Stimulated activated naive B cell treated with anti-CD40 and anti-IgM and Interleukin-4, amounts not matched to agents 10 μg/mL and 1 μg/mL and 100 μg/mL, for 72 hours (primary cell): ENCODE measurements around the gene KCNJ18.
A peak's percentile ranks its signal among the peaks of the same experiment; 100 is the strongest.
"Not testable (repeated sequence)": the region's sequence is repeated elsewhere in the genome, so short reads cannot be mapped to it uniquely, and the experiment has no call there.

Experiments
- ATAC-seq, 2 donors: fragments of 150-1000 bp; cut with Tn5 transposase; replicated peaks; 2 replicates each; pipeline ENCODE4 v1.10.0; 2021; ENCODE audit warnings: moderate library complexity in 1 of 2
- DNase-seq: peaks from one replicate; pipeline ENCODE4 v3.0.0; 2021
- H3K27ac Mint-ChIP-seq: one replicate; pipeline ENCODE4 v1.8.0; 2022; ENCODE audit warnings: mild to moderate bottlenecking, mixed read lengths
- H3K27me3 Mint-ChIP-seq, 2 donors: one replicate each; pipeline ENCODE4 v1.8.0; 2022; ENCODE audit warnings: mixed read lengths in 2 of 2
- H3K36me3 Mint-ChIP-seq, 2 donors: one replicate each; pipeline ENCODE4 v1.8.0; 2022; ENCODE audit warnings: mixed read lengths in 2 of 2, mild to moderate bottlenecking in 1 of 2
- H3K4me1 Mint-ChIP-seq, 2 donors: one replicate each; pipeline ENCODE4 v1.8.0; 2022; ENCODE audit warnings: mixed read lengths in 2 of 2, mild to moderate bottlenecking in 1 of 2
- H3K4me3 Mint-ChIP-seq, 2 donors: one replicate each; pipeline ENCODE4 v1.8.0; 2022; ENCODE audit warnings: mild to moderate bottlenecking in 2 of 2, mixed read lengths in 2 of 2, moderate library complexity in 1 of 2
- H3K9me3 Mint-ChIP-seq, 2 donors: one replicate each; pipeline ENCODE4 v1.8.0; 2022; ENCODE audit warnings: mixed read lengths in 2 of 2, mild to moderate bottlenecking in 1 of 2

The KCNJ18 gene

GRCh38 chr17:21687136-21687953, 5.0 kb upstream of the KCNJ18 start:
- H3K4me3 Mint-ChIP-seq, result no peak overlapping the region
- H3K27me3 Mint-ChIP-seq, result no peaks in the 10 kb centered on the region
- no peaks in the 10 kb centered on the region for H3K4me1 Mint-ChIP-seq
- H3K27ac Mint-ChIP-seq, result no peak overlapping the region
- no peaks in the 10 kb centered on the region for H3K36me3 Mint-ChIP-seq
- ATAC-seq, result peak in 1 of 2 donors; percentile 28
- peaks cover 6 to 7% of the 10 kb centered on the region in 2 donors for H3K9me3 Mint-ChIP-seq
- DNase-seq, result no peak

- Mint-ChIP-seq H3K27ac (no peak overlapping the region), H3K4me3 (no peak overlapping the region), H3K4me1 (no peaks in the 10 kb centered on the region), H3K9me3 (peaks cover 6 to 7% of the 10 kb centered on the region in 2 donors), H3K36me3 (no peaks in the 10 kb centered on the region), H3K27me3 (no peaks in the 10 kb centered on the region)
- DNase-seq, result no peak
- no peak for ATAC-seq
These were observed 3.9 kb upstream of the KCNJ18 start for GRCh38 chr17:21688293-21688949.

DNA sequence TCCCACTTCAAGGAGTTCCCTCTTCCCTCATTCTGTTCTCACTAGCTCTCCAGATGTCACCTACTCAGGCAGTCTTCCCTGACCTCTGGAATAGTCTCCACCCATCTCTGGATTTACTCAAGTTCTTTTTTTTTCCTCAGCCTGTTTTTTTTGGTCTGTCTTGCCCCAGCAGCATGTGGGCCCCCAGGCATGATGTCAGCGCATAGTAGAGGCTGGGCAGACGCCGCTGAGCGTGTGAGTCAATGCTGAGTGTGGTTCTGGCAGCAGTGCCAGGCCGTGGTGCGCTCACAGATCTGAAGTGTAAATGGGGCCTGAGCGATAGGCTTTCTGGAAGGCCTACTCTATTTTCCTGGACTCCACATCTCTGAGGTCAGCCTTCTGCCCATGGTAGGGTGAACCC, 2.7 kb upstream of the KCNJ18 start:
- Mint-ChIP-seq H3K4me3 (no peak overlapping the region), H3K9me3 (peaks cover 8 to 10% of the 10 kb centered on the region in 2 donors), H3K27ac (no peak overlapping the region), H3K27me3 (no peaks in the 10 kb centered on the region), H3K36me3 (no peaks in the 10 kb centered on the region), H3K4me1 (no peaks in the 10 kb centered on the region)
- no peak for DNase-seq
- no peak for ATAC-seq

- not testable (repeated sequence) for ATAC-seq, H3K36me3 Mint-ChIP-seq, H3K4me1 Mint-ChIP-seq
These were observed 1.5 kb upstream of the KCNJ18 start for GRCh38 chr17:21690811-21691210.

DNA sequence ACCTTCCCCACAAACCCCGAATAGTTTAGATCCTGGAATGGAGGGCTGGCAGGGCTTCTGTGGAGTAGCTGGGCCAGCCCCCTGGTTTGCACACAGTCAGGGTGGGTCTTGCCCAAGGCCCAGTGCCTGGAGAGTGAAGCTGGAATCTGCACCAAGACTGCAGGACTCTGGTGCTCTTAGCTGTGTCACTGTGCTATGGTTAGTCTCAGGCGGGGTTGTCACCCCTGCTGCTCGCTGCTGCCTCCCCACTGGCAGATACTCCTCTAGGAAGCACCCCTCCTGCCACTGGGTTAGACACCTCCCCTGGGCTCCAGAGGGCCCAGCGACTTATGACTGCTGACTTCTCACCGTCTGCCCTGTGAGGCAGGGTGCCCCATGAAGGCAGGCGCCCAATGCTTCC, 842 bp upstream of the KCNJ18 start:
- H3K4me3 Mint-ChIP-seq, DNase-seq, H3K27ac Mint-ChIP-seq, H3K4me1 Mint-ChIP-seq, H3K36me3 Mint-ChIP-seq, H3K27me3 Mint-ChIP-seq, ATAC-seq: not testable (repeated sequence)
- peaks cover 12 to 15% of the 10 kb centered on the region in 2 donors for H3K9me3 Mint-ChIP-seq

More at GRCh38 chr17:21690811-21691210, 1.5 kb upstream of the KCNJ18 start:
- peaks cover 13 to 15% of the 10 kb centered on the region in 2 donors for H3K9me3 Mint-ChIP-seq
- H3K4me3 Mint-ChIP-seq, DNase-seq, H3K27ac Mint-ChIP-seq, H3K27me3 Mint-ChIP-seq: not testable (repeated sequence)

- H3K27ac Mint-ChIP-seq, DNase-seq, H3K4me1 Mint-ChIP-seq, H3K27me3 Mint-ChIP-seq, ATAC-seq, H3K36me3 Mint-ChIP-seq, H3K4me3 Mint-ChIP-seq: not testable (repeated sequence)
- peaks cover 8 to 14% of the 10 kb centered on the region in 2 donors for H3K9me3 Mint-ChIP-seq
These were observed 362 bp downstream of the KCNJ18 start for GRCh38 chr17:21692704-21693065.

GRCh38 chr17:21693391-21693796, 1.1 kb downstream of the KCNJ18 start:
- H3K27me3 Mint-ChIP-seq, ATAC-seq, H3K4me1 Mint-ChIP-seq, H3K36me3 Mint-ChIP-seq, DNase-seq, H3K27ac Mint-ChIP-seq, H3K4me3 Mint-ChIP-seq: not testable (repeated sequence)
- peaks cover 8 to 14% of the 10 kb centered on the region in 2 donors for H3K9me3 Mint-ChIP-seq

- not testable (repeated sequence) for H3K36me3 Mint-ChIP-seq, H3K27ac Mint-ChIP-seq, H3K4me1 Mint-ChIP-seq, H3K4me3 Mint-ChIP-seq, DNase-seq, ATAC-seq, H3K27me3 Mint-ChIP-seq
- H3K9me3 Mint-ChIP-seq, result peaks cover 8 to 13% of the 10 kb centered on the region in 2 donors
These were observed 1.6 kb downstream of the KCNJ18 start for GRCh38 chr17:21693937-21694336.

DNA sequence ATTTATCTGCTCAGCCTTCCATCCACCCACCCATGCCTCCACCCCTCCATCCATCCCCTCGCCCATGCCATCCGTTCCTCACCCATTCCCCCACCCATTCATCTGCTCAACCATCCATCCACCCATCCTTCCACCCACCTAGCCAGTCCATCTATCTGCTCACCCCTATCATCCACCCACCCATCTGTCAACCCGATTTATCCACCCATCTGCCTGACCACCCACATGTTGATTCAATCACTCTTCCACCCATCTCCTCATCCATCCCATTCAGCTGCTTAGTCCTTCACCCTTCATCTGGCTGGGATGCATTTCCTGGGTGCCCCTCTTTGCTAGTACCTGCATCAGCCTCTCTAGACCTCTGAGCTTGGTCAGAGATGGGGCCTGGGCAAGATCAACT, 3.9 kb downstream of the KCNJ18 start:
- H3K4me1 Mint-ChIP-seq, H3K4me3 Mint-ChIP-seq, H3K27ac Mint-ChIP-seq, ATAC-seq, H3K36me3 Mint-ChIP-seq, DNase-seq, H3K27me3 Mint-ChIP-seq: not testable (repeated sequence)
- peaks cover 8 to 12% of the 10 kb centered on the region in 2 donors for H3K9me3 Mint-ChIP-seq

DNA sequence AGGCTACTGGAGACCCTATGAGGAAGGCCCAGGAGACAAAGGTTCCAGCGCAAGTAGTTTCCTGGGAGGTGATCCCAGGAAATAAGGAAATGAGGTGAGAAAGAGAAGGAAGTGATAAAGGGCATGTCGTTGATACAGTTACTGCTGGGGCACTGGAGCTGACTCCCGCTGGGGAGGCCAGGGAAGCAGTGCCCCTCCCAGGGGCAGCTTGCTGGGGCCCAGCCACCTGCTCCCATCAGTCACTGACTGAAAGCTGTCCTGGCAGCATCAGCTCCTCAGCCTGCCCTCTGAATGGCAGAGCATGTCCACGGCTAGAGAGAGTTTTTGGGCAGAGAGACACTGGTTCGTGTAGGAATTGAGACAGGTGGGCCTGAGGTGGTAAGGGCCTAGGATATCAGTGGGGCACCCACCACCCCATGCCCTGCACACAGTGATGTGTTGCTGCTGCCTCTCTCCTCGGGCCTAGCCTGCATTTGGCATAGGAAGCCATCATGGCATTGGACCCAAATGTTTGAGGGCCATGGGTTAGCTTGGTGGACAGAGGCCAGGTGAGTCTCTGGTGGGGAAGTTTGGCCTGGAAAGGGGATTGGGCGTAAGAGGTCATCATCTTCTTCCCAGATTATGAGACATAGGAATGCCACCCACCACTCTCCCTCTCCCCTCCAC, 4.7 kb downstream of the KCNJ18 start:
- H3K27ac Mint-ChIP-seq, ATAC-seq, DNase-seq, H3K27me3 Mint-ChIP-seq, H3K4me3 Mint-ChIP-seq, H3K36me3 Mint-ChIP-seq, H3K4me1 Mint-ChIP-seq: not testable (repeated sequence)
- H3K9me3 Mint-ChIP-seq, result peaks cover 8 to 12% of the 10 kb centered on the region in 2 donors

GRCh38 chr17:21697508-21697860, 5.2 kb downstream of the KCNJ18 start:
- not testable (repeated sequence) for H3K4me3 Mint-ChIP-seq, ATAC-seq, H3K27ac Mint-ChIP-seq

DNA sequence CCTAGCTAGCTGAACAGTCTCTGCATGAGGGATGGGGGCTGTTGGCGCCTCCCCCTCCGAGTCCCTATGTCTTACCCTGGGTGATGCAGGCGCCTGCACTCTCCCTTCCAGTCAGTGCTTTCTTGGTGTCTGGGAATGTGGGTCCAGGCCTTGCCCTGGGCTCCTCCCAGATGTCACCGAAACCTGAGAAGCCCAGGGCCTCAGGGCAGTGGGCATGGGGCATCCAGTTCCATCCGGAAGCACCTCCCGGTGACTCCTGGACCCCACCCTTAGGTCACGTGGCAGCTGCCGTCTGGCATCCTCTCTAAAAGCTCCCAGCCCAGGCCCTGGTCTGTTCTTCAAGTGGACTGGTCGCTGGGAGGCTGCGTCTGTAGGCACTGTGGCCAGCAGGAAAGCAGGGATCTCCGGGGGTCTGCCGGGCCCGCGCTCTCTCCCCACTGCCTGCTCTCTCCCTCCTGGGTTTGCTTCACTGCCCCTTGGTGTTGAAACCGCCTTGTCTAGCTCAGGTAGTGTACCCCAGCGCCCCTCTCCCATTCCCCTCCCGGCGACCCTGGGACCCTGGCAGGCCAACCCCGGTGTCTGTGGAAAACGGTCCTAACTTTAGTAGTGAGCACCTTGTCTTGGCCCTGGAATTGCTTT, 6.2 kb downstream of the KCNJ18 start:
- not testable (repeated sequence) for ATAC-seq, DNase-seq, H3K27ac Mint-ChIP-seq, H3K36me3 Mint-ChIP-seq, H3K27me3 Mint-ChIP-seq, H3K4me3 Mint-ChIP-seq, H3K4me1 Mint-ChIP-seq
- H3K9me3 Mint-ChIP-seq, result peaks cover 8 to 12% of the 10 kb centered on the region in 2 donors

More at GRCh38 chr17:21697508-21697860, 5.2 kb downstream of the KCNJ18 start:
- H3K4me1 Mint-ChIP-seq, H3K27me3 Mint-ChIP-seq, DNase-seq, H3K36me3 Mint-ChIP-seq: not testable (repeated sequence)
- peaks cover 8 to 12% of the 10 kb centered on the region in 2 donors for H3K9me3 Mint-ChIP-seq

- ATAC-seq, H3K4me1 Mint-ChIP-seq, DNase-seq, H3K4me3 Mint-ChIP-seq, H3K27ac Mint-ChIP-seq, H3K27me3 Mint-ChIP-seq, H3K36me3 Mint-ChIP-seq: not testable (repeated sequence)
- peaks cover 8 to 12% of the 10 kb centered on the region in 2 donors for H3K9me3 Mint-ChIP-seq
These were observed 6.8 kb downstream of the KCNJ18 start for GRCh38 chr17:21699124-21699523.

DNA sequence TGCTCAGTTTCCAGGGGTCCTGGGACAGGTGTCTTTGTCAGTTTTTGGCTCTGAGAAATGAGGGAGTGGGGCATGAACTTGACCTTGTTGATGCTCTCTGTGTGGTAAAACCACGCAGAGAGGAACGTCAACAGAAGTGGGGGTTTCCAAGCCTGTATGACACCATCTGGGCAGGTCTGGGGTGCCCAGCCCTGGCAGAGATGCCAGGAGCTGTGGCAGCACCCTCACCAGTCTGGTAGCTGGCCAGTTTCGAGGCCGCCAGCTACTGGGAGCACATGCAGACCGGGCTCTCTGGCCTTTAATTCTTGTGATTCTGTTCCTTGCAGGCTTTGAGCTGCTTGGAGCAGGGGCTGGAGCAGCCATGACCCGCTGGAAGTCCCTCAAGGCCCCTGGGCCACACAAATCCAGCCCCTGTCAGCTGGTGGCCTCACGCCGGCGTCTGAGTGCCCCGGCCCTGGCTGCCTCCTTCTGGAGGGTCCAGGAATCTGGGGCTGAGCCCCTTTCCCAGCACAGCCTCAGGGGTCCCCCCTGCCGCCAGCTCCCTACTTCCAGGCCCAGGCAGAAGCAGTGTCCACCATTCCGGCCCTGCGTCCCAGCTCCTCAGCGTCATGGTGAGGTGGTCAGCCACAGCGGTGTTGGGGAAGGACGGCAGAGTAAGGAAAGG, 7.4 kb downstream of the KCNJ18 start:
- H3K36me3 Mint-ChIP-seq, H3K27ac Mint-ChIP-seq, H3K27me3 Mint-ChIP-seq, H3K4me3 Mint-ChIP-seq, H3K9me3 Mint-ChIP-seq, H3K4me1 Mint-ChIP-seq, DNase-seq: not testable (repeated sequence)
- ATAC-seq, result peak in 1 of 2 donors; percentile 27
